GM12878 (cell line): ENCODE measurements around the gene CFAP299. TPM values are rescaled to one million over a fixed set of nuclear protein-coding genes. Genes with fewer than 3 reads are reported as not detected.

Experiments used
- ATAC-seq: fragments of 200-7000 bp; cut with Tn5 transposase; 3 replicates; pipeline ENCODE4 v1.9.1; 2020; ENCODE audit warnings: mild to moderate bottlenecking, moderate library complexity
- BruUV-seq: library from RNA; stranded (reverse); fragments of 400-500 nt; replicated peaks from 2 replicates; lab custom pipeline; 2021; lab: Mats Ljungman, UMichigan
- CTCF ChIA-PET: fragments of 300-600 bp; sonication (Branson Sonifier 250); formaldehyde crosslinking; extraction: SDS; loops from one replicate; lab custom pipeline; 2021; ENCODE audit warnings: inconsistent platforms; lab: Yijun Ruan, JAX
- POLR2A ChIA-PET: fragments of 350-600 bp; formaldehyde crosslinking; extraction: SDS; loops from one replicate; lab custom pipeline; 2021; ENCODE audit warnings: inconsistent platforms; lab: Charles Lee
- RAD21 ChIA-PET: fragments of 300-600 bp; sonication (Branson Sonifier 250); formaldehyde crosslinking; loops from one replicate; lab custom pipeline; 2023; ENCODE audit warnings: antibody characterized with exemption; ENCODE audit not compliant: unreplicated experiment; lab: Charles Lee
- SMC1A ChIA-PET: fragments of 300-600 bp; sonication (Branson Sonifier 250); formaldehyde crosslinking; loops from one replicate; lab custom pipeline; 2023; ENCODE audit not compliant: unreplicated experiment, uncharacterized antibody; lab: Charles Lee
- DNase-seq: peaks from one replicate; pipeline ENCODE4 v3.0.0-alpha.2; 2011; ENCODE audit warnings: low read depth, low spot score
- FAIRE-seq: peaks from 3 replicates; lab custom pipeline; 2011; peaks lifted over from hg19 to GRCh38; lab: Jason Lieb, UNC
- H2AFZ ChIP-seq: 2 replicates; pipeline ENCODE4 v1.6.0; 2011; ENCODE audit warnings: low read depth, low read length, control low read depth; ENCODE audit not compliant: control insufficient read depth
- H3K27ac ChIP-seq: 2 replicates; pipeline ENCODE4 v1.5.1; 2011; ENCODE audit warnings: control low read depth; ENCODE audit not compliant: control insufficient read depth, insufficient read depth
- H3K27me3 ChIP-seq, 2 experiments: replicated peaks in 1 of 2; 2 replicates each; pipeline versions ENCODE4 v1.6.0 to v1.6.1; 2011; ENCODE audit warnings: low read length in 1 of 2; ENCODE audit not compliant: control insufficient read depth in 2 of 2, insufficient read depth in 2 of 2
- H3K36me3 ChIP-seq, 2 experiments: 2 replicates each; pipeline ENCODE4 v1.5.1; 2011; ENCODE audit warnings: low read length in 1 of 2; ENCODE audit not compliant: control insufficient read depth in 2 of 2, insufficient read depth in 2 of 2
- H3K4me1 ChIP-seq: 2 replicates; pipeline ENCODE4 v1.6.1; 2011; ENCODE audit warnings: mild to moderate bottlenecking, low read length, moderate library complexity, mixed read lengths; ENCODE audit not compliant: control insufficient read depth, insufficient read depth
- H3K4me2 ChIP-seq: 2 replicates; pipeline ENCODE4 v1.6.0; 2011; ENCODE audit warnings: control low read depth; ENCODE audit not compliant: control insufficient read depth, insufficient read depth
- H3K4me3 ChIP-seq: fragments of 200-600 bp; sonication (generic); 2 replicates; pipeline ENCODE4 v1.5.1; 2016
- H3K79me2 ChIP-seq: 2 replicates; pipeline ENCODE4 v1.6.0; 2011; ENCODE audit warnings: low read length; ENCODE audit not compliant: control insufficient read depth, insufficient read depth
- H3K9ac ChIP-seq: 2 replicates; pipeline ENCODE4 v1.8.0; 2011; ENCODE audit warnings: low read length, control low read depth, mixed read lengths; ENCODE audit not compliant: control insufficient read depth, insufficient read depth
- H3K9me3 ChIP-seq: replicated peaks from 3 replicates; pipeline ENCODE4 v1.5.1; 2011; ENCODE audit warnings: mild to moderate bottlenecking, low read length; ENCODE audit not compliant: control insufficient read depth, insufficient read depth
- H4K20me1 ChIP-seq: 2 replicates; pipeline ENCODE4 v1.6.0; 2011; ENCODE audit not compliant: control insufficient read depth, insufficient read depth
- HDAC2 ChIP-seq: fragments of 200-600 bp; sonication (generic); IDR thresholded peaks from 2 replicates; pipeline ENCODE4 v1.6.1; 2017
- HDGF ChIP-seq: fragments of 450-650 bp; IDR thresholded peaks from 2 replicates; pipeline ENCODE4 v1.6.1; 2016; ENCODE audit warnings: antibody characterized with exemption
- MYB ChIP-seq: fragments of 150-350 bp; IDR thresholded peaks from 2 replicates; pipeline ENCODE4 v1.6.1; 2014; ENCODE audit warnings: mild to moderate bottlenecking, low read depth, low read length, borderline replicate concordance
- WGBS: methylation state at CpG from one replicate; pipeline ENCODE4 v1.1.6; 2016; ENCODE audit warnings: low lambda C conversion rate; ENCODE audit not compliant: insufficient replicate concordance, insufficient coverage; ENCODE audit errors: missing lambda C conversion rate; 5-methylcytosine and 5-hydroxymethylcytosine counted together
- in situ Hi-C: fragments of 300-500 bp; cut with MboI; formaldehyde crosslinking; loops from 9 replicates; pipeline ENCODE4 v1.14.3; 2018; ENCODE audit warnings: mixed read lengths
- intact Hi-C: fragments of 100-400 bp; cut with micrococcal nuclease; formaldehyde crosslinking; loops from one replicate; pipeline ENCODE4 v1.14.2; 2022; ENCODE audit not compliant: unreplicated experiment
- polyA plus RNA-seq, 11 experiments: library from polyadenylated mRNA; depleted of rRNA in 4 of 11; unstranded in 6 of 11; stranded (reverse) in 5 of 11; fragments of >200 nt; fragmentation: Nextera tagmentation in 4 of 11; fragmentation: Illumina TruSeq in 1 of 11; extraction: Ambion mirVana in 4 of 11; extraction: Trizol in 1 of 11; gene quantifications; 1 replicate in 1 of 11; 2 replicates in 10 of 11; pipeline versions ENCODE4 v1.2.1 to v1.2.3, GENCODE V29; 2011 to 2016; ENCODE audit warnings: inconsistent platforms in 2 of 11, missing spikeins in 2 of 11, low read depth in 1 of 11
- total RNA-seq, 4 experiments: library from RNA; depleted of rRNA in 3 of 4; stranded (reverse); fragments of >200 nt in 3 of 4; fragmentation: Illumina TruSeq in 1 of 4; extraction: Trizol in 1 of 4; gene quantifications; 2 replicates each; pipeline versions ENCODE4 v1.2.1 to v1.2.3, GENCODE V29; 2013 to 2021
- TF ChIP-seq, protein P1 (sequence below): fragments of 450-650 bp; IDR thresholded peaks from 2 replicates; pipeline ENCODE4 v1.6.1; 2017; ENCODE audit warnings: mild to moderate bottlenecking, moderate library complexity

CFAP299 gene
- total and polyA plus RNA-seq, 10 of the 15 experiments (the other 5 are each of a cell fraction or from before 2014, with no cell fraction given) = 0.06 to 0.34 TPM; not detected in 8

DNA sequence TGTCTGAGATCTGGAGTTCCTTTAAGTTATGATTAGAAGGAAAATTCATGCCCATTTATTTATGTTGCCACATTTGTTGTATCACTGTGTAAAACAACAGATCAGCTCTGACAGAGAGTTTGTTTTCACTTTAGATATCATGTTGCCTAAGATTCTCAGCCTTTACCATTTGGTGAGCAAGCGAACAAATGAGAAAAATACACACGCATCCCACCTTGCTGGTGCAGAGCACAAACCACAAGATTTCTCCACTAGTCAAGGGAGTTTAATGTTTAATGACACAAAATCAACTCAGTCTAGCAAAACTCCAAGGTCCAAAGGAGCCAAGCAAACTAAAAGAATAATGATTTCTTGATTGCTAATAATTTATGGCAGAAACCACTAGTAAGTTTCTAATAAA lies 41.3 kb upstream of the CFAP299 start:
- TF ChIP-seq, protein P1, sequence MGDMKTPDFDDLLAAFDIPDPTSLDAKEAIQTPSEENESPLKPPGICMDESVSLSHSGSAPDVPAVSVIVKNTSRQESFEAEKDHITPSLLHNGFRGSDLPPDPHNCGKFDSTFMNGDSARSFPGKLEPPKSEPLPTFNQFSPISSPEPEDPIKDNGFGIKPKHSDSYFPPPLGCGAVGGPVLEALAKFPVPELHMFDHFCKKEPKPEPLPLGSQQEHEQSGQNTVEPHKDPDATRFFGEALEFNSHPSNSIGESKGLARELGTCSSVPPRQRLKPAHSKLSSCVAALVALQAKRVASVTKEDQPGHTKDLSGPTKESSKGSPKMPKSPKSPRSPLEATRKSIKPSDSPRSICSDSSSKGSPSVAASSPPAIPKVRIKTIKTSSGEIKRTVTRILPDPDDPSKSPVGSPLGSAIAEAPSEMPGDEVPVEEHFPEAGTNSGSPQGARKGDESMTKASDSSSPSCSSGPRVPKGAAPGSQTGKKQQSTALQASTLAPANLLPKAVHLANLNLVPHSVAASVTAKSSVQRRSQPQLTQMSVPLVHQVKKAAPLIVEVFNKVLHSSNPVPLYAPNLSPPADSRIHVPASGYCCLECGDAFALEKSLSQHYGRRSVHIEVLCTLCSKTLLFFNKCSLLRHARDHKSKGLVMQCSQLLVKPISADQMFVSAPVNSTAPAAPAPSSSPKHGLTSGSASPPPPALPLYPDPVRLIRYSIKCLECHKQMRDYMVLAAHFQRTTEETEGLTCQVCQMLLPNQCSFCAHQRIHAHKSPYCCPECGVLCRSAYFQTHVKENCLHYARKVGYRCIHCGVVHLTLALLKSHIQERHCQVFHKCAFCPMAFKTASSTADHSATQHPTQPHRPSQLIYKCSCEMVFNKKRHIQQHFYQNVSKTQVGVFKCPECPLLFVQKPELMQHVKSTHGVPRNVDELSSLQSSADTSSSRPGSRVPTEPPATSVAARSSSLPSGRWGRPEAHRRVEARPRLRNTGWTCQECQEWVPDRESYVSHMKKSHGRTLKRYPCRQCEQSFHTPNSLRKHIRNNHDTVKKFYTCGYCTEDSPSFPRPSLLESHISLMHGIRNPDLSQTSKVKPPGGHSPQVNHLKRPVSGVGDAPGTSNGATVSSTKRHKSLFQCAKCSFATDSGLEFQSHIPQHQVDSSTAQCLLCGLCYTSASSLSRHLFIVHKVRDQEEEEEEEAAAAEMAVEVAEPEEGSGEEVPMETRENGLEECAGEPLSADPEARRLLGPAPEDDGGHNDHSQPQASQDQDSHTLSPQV = no peak
- TF ChIP-seq MYB = no peak
- TF ChIP-seq HDAC2 = no peak
- TF ChIP-seq HDGF = no peak
- ChIA-PET RAD21 (no interaction called here), SMC1A (interaction anchor here (0.7 kb wide), 1 partner anchor 61 kb away, joined by 3 read pairs; no protein-coding TSS in a partner anchor), CTCF (interaction anchor here (0.6 to 1.4 kb wide), 3 partner anchors 11 to 71 kb away, joined by 3 to 4 read pairs (median 3); partner anchors contain the start of gene FGF5), POLR2A (interaction anchor here (0.7 kb wide), 1 partner anchor 1258 kb away, joined by 3 read pairs; no protein-coding TSS in a partner anchor)
- Histone ChIP-seq H3K79me2 (no peaks in the 10 kb centered on the region), H3K9ac (no peak overlapping the region), H3K27ac (no peak overlapping the region), H3K27me3 (no peaks in the 10 kb centered on the region), H3K4me1 (no peaks in the 10 kb centered on the region), H4K20me1 (no peaks in the 10 kb centered on the region), H3K9me3 (no peaks in the 10 kb centered on the region), H3K4me2 (no peak overlapping the region), H3K4me3 (no peak overlapping the region), H3K36me3 (no peaks in the 10 kb centered on the region), H2AFZ (no peak overlapping the region)
- no TSS peak for BruUV-seq
- DNase-seq = no peak
- 96% methylated on average over 2 of the region's 2 CpGs for WGBS
- FAIRE-seq = no peak
- intact Hi-C loops = no loop called here
- in situ Hi-C loops = no loop called here
- no peak for ATAC-seq
